Measurements from ENCODE around the gene TEX13A.
"Not testable (repeated sequence)": the region's sequence is repeated elsewhere in the genome, so short reads cannot be mapped to it uniquely, and the experiment has no call there.

The TEX13A gene, protein sequence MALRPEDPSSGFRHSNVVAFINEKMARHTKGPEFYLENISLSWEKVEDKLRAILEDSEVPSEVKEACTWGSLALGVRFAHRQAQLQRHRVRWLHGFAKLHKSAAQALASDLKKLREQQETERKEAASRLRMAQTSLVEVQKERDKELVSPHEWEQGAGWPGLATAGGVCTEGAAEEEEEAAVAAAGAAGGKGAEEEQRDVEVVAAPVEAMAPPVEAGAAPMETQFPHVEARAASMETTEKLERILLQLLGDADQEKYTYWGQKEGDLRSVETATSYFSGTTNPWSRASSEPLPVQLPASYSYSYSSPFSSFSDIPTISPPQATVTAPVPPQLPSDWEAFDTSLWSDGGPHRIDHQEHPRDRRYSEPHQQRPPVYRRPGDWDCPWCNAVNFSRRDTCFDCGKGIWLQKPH

DNA sequence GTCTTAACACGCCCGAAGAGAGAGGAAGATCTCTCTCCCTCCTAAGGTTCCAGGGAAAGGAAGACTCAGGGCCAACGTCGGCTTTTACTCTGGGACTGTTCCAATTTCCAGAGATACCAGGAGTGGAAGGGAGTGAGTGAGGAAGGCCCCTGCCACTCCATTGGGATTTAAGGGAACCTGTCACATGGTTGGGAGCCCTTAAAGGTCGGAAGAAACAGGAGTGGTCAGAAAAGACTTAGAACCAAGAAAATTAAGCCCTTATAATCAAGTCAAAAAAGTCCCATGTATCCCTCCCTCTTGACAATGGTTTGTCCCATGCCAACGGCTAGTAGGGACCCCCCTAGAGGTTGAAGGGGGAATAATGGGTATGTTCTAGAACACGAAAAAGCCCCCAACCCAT lies at the start of gene TEX13A:
Gene TEX13A, minus strand, starts transcription at position 59 of the 400 bp plus-strand sequence. CDS start 297 bp downstream, outside the sequence.
- no peak for DNase-seq

DNA sequence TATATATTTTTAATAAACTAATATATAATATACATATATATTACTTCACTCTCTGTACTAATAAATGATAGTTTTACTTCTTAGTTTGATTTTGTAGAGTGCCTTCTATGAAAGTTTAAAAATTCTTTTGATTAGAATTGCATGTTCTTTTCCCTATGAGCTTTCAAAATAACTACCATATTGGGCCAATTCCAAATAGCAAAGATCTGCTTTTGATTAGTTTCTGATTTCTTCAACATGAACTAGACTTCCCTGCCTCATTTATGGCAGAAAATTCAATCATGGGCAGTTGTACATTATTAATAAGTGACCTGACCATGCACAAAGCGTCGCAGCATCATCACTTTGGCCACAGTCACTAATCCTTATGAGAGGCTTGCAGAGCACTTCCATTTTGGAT lies 48.9 kb upstream of the TEX13A start:
- no peak for DNase-seq

DNA sequence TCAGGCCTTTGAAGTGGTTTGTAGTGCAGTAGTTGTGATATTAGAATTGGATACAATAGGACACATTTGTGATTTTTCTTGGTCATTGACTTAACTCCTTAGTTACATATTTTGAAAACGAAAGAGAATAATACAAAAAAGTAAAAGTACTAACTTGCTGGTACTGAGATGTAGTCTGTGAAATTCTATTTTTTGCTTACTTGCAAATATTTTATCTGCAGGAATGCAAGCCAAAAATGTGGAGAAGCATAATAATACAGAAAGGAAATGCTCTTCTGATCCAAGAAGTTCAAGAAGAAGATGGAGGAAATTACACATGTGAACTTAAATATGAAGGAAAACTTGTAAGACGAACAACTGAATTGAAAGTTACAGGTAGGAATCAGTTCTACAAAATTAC lies 46.7 kb upstream of the TEX13A start:
- no peak for DNase-seq

DNA sequence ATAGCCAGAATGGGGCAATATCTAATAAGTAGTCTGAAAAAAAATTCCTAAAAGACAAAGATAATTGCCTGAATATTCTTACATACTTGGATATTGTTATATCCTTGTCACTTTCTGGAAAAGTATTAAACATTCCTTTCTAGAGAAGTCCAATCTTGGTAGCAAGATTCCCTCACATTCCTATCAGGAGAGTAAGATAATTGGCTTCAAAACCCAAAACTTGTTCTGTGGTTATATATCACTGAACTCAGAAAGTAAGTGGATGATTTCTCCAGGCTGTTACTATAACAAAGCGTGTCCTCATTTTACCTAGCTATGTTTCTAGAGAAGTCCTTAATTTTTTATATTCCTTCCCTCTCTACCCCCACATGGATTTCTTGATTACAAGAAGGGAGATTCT lies 46.0 kb upstream of the TEX13A start:
- DNase-seq: no peak

DNA sequence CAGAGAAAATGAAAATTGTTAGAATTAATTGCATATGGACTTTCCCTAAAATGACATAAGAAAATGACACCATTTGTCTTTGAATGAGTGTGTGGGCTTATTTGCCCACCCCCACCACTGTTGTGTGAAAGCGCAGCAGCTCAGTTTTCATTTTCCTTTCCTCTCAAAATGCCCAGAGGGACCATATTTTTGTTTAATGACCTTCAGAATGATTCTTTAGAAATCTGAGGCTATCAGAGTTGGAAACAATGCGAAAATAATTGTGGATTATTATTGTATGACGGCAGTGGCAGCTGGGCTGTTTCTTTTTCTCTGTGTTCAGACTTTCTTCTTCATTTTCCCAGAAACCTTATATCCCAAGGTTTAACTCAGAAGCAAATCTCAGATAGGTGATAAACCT lies 44.6 kb upstream of the TEX13A start:
- no peak for DNase-seq

DNA sequence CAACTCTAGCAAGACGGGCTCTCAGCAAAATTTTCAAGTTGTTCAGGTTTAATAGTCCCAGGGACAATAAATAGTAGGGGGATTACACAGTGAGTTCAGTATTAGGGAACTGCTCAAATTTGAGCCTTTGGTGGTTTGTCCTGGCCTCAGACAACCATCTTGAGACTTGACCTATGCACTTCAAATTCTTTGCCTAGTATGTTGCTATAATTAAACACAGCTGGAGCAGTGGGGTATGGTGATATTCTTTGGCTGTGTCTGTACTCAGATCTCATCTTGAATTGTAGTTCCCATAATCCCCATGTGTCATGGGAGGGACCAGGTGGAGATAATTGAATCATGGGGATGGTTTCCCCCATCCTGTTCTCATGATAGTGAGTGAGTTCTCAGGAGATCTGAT lies 43.3 kb upstream of the TEX13A start:
- no peak for DNase-seq

DNA sequence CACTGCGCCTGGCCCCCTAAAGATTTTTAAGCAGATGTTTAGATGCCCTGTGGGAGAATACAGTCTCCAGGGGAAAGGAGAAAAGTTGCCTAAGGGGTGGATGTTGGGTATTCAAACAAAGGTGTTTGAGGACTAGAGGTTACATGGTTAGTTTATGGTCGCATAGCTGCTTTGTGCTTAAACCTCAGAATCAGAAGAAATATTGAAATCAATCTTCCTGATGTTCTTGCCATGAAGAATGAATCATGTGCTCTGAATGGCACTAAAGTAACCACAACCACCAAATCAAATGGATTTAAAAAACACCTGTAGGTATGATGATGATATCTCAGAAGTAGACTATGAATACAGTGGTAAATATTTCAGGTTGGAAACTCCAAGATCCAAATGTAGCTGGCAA lies 42.7 kb upstream of the TEX13A start:
- DNase-seq: no peak

DNA sequence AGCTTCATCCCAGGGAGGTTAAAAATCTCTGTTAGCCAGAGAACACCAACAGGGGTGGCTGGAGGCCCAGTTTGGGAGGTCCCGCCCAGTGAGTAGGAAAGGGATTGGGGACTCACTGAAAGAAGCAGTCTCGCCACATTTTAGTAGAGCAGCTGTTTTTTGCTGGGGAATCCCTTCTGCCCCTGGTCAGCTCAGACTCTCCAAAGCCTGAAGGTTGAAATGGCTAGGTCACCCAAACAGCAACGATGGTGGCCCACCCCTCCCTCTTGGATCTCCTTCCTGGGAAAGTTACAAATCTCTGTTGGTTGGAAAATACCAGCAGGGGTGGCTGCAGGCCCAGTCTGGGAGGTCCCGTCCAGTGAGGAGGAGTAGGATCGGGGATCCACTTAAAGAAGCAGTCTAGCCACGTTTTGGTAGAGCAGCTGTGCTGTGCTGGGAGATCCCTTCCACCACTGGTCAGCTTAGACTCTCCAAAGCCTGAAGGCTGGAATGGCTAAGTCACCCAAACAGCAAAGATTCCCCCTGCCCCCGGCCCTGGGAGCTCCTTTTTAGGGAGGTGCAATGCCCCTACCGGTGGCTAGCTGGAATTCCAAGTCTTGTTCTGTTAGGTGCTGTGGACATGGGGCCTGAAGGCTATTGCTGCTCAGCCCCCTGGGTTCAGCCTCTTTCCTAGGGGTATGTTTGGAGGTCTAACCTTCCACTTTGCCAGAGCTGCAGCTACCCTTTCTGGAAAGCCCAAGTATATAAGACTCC lies 40.0 kb upstream of the TEX13A start:
- DNase-seq: no peak

DNA sequence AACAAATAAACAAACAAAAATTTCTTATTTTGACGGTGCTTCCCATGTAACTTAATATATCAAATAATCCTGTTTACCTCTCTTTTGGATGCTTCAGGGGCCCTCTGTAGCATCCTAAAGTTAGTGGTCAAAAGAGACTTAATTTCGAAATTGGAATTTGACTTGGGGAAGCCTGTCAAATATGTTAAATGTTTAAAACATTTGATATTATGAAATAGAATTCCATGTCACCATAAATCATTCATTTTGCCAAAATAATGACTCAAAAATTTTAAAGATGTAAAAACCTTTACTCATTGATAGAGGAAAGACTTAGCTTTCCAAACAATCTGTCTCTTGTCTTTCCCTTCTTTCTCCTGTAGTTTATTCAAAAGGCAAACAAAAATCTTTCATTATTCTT lies 20.6 kb upstream of the TEX13A start:
- no peak for DNase-seq

DNA sequence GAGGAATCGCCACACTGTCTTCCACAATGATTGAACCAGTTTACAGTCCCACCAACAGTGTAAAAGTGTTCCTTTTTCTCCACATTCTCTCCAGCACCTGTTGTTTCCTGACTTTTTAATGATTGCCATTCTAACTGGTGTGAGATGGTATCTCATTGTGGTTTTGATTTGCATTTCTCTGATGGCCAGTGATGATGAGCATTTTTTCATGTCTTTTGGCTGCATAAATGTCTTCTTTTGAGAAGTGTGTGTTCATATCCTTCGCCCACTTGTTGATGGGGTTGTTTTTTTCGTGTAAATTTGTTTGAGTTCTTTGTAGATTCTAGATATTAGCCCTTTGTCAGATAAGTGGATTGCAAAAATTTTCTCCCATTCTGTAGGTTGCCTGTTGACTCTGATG lies 16.9 kb upstream of the TEX13A start:
- DNase-seq: not testable (repeated sequence)

DNA sequence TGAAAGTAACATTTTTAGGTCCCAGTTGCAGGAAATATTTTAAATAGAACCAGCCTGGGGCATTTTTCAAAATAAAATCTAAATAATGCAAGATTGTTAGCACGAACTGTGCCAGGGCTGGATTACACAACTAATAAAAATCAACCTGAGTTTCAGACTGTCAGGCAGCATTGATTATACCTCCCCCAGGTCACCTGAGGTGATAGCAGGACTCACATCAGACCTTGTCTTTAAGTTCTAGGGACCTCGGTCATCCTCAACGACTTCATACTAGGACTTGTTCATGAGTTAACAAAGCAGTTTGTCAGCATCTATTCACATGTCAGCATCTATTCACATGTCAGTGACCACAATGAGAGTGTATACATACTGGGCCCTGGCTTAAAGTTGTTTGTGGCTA lies 8.7 kb upstream of the TEX13A start:
- DNase-seq: no peak

DNA sequence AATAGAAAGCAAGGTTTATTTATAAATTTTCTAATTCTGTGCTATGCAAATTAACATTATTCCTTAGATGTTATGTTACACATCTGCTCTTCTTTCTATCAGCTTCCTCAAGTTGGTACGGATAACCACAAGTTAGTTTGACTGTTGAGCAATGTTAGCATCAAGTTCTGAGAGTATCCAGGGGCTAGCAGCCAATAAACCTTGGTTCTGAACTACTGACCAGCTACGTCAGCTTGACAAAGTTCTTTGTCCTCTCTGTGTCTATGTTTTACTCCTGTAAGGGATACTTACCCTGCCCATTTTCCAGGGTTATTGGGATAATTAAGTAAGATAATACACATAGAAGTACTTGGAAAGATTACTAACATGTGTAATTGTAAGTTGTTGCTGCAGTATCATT lies 8.1 kb upstream of the TEX13A start:
- no peak for DNase-seq

DNA sequence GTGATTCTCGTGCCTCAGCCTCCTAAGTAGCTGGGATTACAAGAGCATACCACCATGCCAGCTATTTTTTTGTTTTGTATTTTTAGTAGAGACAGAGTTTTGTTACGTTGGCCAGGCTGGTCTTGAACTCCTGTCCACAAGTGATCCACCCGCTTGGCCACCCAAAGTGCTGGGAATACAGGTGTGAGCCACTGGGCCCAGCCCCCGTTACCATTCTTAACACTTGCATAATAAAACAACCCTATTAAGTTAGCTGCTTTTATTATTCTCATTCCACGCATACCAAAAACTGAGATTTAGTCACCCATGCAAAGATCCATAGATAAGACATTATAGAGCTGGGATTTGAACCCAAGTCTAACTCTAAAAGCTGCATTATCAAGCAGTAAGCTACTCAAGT lies 6.0 kb upstream of the TEX13A start:
- no peak for DNase-seq

DNA sequence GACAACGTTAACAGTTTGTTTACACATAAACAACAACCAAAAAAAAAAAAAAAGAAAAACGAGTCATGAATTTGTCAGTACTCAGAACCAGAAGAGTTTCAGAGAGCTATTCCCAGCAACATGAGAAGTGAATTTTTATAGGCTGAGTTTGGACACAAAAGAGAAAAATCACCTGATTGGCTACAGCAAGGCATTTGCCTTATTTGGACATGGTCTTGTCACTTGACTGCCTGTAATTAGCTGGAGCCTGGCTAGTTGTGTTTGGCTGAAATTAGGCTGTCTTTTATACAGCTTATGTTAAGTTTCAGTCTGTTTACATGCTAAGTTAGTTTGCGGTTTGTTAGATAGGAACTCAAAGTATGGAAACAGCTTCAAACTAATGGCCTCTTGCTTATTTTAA lies 880 bp upstream of the TEX13A start:
- no peak for DNase-seq

DNA sequence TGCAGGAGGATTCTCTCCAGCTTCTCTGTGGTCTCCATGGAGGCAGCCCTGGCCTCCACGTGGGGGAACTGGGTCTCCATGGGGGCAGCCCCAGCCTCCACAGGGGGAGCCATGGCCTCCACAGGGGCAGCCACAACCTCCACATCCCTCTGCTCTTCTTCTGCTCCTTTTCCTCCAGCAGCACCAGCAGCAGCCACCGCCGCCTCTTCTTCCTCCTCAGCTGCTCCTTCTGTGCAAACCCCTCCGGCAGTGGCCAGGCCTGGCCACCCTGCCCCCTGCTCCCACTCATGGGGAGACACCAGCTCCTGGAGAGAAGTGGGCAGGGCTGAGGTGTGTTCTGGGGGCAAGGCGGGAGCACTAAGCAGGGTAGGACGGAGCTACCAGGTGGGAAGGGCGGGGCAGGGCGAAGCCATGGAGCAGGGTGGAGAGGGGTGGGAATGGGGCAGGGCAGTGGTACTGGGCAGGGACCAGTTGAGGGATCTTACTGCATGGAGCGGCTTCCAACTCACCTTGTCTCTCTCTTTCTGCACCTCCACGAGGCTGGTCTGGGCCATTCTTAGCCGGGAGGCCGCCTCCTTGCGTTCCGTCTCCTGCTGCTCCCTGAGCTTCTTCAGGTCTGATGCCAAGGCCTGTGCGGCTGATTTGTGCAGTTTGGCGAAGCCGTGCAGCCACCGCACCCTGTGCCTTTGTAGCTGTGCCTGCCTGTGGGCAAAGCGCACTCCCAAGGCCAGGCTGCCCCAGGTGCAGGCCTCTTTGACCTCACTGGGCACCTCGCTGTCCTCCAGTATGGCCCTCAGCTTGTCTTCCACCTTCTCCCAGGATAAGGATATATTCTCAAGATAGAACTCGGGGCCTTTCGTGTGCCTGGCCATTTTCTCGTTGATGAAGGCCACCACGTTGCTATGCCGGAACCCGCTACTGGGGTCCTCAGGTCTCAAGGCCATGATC lies 766 bp downstream of the TEX13A start:
- DNase-seq: no peak

DNA sequence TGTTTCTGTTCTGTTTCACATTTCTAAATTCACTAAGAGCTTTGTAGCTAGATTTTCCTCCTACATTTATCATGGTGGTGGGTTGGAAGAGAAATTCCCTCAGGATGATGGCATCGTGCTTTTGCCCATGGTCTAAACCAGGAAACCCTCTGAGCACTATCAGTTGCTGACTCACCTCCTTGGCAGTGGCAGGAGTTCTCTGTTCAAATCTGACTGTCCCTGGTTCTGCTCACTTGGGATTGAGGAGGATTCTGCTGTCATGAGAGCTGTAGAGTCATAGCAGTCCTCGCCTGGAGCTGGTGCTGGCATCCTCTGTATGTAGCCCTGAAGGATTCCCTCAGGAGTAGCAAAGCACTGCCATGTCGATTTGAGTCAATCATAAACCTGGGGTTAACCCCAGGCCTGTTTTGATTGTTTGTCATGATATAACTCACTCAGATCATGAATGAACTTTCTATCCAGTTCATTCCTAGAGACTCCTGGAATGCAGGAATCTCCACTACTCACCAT lies 9.4 kb downstream of the TEX13A start:
- no peak for DNase-seq

DNA sequence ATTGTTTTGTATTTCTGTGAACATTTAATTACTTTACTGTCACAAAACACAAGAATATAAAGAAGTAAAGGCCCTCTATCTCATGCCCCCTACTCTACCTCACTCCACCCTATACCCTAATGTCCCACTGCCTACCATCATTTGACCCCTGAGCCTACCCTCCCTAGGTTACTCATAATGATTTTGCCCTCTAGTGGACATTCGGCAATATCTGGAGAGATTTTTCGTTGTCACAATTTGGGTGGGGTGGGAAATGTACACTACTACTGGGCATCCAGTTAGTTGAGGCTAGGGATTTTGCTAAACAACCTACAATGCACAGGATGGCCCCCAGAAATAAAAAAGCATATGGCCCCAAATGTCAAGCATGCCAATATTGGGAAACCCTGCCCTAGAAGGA lies 10.2 kb downstream of the TEX13A start:
- DNase-seq: no peak

DNA sequence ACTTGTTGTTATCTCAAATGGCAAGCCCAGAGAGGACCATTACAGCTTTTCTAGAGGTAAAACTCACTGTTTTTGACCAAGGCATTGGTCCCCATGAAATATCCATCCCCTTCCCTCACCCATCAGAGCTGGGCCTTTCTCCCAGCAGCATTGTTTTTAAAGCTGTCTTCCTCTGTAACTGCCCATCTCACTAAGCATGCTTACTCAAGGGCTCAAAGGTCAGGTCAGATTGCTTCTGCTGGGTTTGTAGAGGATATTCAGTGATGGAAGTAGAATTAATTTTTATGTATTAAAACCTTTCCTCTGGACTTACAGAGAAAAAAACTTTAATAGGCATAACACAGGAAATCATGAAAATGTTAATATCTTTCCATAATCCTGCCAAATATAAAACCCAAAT lies 11.1 kb downstream of the TEX13A start:
- DNase-seq: no peak

DNA sequence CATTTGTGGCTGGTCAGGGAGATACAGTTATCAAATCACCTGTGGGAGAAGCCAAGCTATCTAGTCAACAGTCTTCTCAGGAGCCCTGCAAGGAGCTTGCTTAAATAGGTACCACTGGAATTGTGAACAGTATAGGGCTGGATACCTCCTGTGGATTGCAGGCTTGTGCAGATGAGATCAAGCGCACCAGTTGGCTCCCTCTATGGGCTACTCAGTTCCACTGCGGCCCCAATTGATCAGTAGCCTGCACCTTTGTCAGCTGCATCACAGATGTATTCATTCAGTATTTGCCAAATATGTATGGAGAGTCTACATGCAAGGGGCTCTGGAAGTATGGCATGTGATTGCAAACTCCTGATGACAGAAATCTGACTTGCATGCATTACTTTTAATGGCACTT lies 28.6 kb downstream of the TEX13A start:
- no peak for DNase-seq

DNA sequence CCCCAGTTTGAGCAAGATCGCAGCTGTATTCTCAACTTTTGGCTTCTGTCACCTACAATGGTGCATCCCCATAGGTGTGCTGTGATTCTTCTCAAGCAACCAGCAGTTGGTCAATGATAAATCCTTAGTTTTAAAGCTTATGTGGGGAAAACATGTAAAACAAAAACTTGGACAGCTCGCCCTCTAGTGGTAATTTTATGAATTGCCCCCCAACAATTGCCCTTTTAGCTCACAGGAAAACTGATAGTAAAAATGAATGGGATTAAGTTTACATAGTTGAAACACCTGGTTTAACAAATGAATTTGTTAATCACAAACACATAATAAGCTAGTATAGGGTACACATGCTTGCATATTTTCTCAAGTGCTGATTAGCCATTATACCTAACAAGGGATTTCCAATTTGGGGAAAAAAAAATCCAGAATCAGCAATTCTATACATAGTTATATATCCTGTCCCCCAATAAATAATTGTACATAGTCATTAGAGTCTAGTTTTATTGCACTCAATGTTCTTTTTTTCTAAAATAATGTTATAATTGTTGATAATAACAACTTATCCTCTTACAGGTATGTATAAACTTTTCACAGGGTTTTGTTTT lies 30.1 kb downstream of the TEX13A start:
- peak in 1 of 2 donors; percentile 0 for DNase-seq

DNA sequence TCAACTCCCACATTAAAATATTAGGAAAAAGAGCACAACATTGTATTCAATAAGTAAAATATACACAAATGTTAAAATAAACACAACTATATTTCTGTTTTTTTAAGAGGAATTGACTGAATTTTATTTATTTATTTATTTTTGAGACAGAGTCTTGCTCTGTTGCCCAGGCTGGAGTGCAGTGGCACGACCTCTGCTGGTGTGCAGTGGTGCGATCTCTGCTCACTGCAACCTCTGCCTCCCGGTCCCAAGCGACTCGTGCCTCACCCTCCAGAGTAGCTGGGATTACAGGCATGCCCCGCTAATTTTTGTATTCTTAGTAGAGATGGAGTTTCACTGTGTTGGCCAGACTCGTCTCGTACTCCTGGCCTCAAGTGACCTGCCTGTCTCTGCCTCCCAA lies 31.4 kb downstream of the TEX13A start:
- no peak for DNase-seq

DNA sequence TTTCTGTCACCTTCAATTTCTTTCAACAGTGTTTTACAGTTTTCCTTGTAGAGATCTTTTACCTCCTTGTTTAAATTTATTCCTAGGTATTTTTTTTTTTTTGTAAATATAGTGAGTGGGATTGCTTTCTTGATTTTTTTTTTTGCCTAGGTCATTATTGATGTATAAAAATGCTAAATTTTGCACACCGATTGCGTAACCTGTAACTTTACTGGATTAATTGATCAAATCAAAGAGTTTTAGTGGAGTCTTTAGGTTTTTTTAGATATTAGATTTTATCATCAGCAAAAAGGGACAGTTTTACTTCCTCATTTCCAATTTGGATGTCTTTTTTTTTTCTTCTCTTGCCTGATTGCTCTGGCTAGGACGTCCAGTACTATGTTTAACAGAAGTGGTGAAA lies 40.9 kb downstream of the TEX13A start:
- DNase-seq: no peak

DNA sequence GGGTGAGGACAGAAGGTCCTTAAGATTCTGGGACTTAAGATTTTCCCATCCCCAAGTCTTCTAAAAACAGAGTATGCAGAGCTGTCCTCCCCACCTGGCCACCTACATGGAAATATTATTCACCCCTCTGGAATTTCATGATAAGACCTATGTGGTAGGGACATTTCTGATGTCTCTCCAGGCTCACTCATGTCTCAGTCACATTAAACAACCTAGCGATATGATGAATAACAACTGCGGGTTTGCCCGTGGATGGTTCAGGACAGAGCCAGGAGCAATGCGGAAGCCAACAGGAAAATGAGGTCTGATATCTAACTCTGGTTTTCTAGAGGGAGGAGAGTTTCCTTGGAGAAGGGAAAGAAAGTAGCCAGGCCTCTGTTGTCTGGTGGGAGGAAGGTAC lies 47.4 kb downstream of the TEX13A start:
- DNase-seq: no peak
